Activated CD4-positive, alpha-beta T cell treated with anti-CD3 and anti-CD28 coated beads for 24 hours (primary cell): Measurements from ENCODE around the gene PATE2.

Experiments
- DNase-seq, 2 donors: peaks; one replicate each; pipeline ENCODE4 v3.0.0-alpha.2; 2020; ENCODE audit warnings: low read depth in 2 of 2

The PATE2 gene

DNA sequence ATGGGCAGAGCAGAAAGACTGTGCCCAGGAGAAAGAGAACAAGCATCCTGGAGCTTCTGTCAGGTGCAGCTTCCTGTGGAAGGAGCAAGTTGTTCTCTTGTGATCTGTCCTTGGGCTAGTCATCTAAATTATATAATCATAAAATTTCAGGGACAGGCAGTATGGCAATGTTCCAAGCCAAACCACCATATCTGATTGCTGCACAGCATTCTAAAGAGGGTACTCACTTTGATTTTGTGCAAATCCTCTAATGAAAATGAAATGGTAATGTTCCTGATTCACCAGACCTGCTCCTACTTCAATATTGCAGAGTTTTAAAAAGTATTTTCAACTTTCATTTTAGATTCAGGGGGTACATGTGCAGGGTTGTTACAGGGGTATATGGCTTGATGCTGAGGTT lies at the start of gene PATE2:
Gene PATE2 (minus strand): TSS at position 101 of the 400 bp plus-strand sequence. CDS start 55 bp downstream, at position 46.
- DNase-seq: no peak

DNA sequence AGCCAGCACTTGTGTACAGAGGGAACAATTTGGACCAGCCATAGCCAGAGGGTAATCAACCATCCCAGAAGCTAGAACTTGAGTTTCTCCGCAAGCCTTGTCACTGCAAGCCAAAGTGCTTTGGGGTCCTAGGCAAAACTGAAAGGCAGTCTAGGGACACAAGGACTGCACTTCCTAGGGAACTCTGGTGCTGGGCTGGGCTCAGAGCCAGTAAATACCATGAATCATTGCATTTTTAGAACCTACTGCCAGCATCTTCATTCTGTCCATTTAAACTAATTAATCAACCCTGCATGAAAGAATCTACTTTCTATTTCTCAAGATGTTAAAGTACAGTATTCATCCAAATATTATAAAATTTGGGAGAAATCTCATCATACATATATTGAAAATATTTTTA lies 29.3 kb upstream of the PATE2 start:
- no peak for DNase-seq

DNA sequence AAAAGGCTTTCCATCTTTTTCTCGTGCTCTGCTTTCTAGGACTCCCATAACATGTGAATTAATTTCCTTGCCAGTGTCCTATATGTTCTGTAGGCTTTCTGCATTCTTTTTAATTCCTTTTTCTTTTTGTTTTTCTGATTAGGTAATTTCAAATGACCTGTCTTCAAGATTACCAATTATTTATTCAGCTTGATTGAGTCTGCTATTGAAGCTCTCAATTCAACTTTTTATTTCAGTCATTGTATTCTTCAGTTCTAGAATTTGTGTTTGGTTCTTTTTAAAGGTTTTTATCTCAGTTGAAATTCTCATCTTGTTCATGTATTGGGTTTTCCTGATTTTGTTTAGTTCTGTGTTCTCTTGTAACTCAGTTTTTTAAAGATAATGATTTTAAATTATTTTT lies 23.8 kb upstream of the PATE2 start:
- no peak for DNase-seq

DNA sequence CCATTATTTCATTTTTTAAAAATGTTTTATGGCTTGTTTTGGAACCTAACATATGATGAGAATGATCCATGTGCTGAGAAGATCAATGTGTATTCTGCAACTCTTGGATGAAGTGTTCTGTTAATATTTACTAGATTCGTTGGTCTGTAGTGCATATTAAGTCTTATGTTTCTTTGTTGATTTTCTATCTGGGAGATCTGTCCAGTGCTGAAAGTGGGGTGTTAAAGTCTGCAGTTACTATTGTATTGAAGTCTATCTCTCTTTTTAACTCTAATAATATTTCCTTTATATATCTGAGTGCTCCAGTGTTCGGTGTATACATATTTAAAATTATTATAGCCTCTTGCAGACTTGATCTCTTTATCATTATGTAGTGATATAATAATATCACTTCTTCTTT lies 21.2 kb upstream of the PATE2 start:
- DNase-seq: no peak

DNA sequence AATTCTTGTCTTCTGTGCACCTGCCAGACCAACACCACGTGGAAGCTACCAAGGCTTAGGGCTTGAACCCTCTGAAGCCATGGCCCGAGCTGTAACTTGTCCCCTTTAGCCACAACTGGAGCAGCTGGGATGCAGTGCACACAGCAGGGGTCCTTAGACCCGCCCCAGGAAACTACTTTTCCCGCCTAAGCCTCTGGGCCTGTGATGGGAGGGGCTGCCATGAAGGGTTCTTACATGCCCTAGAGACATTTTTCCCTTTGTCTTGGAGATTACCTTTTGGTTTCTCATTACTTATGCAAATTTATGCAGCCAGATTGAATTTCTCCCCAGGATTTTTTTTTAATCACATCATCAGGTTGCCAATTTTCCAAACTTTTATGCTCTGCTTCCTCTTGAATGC lies 19.0 kb upstream of the PATE2 start:
- no peak for DNase-seq

DNA sequence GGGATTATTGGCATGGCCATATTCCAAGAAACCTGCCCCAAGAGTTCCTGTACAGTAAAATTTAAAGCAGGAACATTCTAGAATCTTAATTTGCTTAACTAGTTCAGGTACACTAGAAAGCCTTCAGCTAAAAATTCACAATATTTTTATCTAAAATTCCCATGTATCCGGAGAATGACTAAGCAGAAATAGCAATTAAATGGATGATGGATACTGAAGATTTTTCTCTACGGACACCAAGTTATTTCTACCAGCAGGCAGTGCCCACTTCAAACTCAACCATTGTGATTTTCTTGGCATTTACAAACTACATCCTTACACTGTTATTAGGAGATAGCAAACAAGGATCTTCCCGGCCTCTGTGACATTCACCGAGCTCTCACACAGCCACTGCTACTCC lies 12.2 kb upstream of the PATE2 start:
- DNase-seq: no peak

DNA sequence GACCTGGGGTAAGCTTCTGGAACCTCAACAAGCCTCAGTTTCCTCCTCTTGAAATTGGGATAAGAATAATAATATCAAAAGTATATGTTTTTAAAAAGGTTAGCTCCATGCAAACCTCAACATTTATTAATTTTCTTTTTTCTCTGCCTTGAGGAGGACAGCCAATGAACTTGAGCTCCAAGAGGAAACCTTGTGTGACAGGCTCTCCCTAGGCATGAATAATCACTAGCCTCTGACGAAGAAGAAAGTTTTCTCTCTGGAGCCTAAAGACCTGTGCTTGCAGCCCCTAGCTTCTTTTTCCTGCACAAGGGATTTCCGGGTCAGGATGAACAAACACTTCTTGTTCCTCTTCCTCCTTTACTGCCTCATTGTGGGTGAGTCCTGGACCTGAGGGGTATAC lies 9.2 kb upstream of the PATE2 start, which contains the start of gene PATE3:
Gene PATE3 (plus strand): TSS at position 301 of the 400 bp plus-strand sequence. CDS start 25 bp downstream, at position 326.
- no peak for DNase-seq

DNA sequence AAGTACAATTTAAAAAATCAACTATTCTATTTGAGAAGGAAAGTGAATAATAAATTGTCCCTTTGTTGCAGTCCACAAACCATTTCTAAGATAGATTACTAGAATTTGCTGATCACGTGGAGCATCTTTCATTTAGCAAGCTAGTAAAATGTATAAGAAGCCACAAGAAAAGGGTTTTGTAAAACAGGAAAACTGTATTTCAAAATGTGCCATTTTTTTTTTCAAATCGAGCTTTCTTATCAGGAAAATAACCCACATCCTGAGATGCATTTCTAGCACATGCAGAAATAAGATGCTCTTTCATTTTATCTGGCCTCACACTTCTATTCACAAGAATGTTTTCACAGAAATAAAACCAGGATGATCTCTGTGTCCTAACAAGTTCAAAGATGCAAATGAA lies 6.0 kb upstream of the PATE2 start:
- DNase-seq: no peak

DNA sequence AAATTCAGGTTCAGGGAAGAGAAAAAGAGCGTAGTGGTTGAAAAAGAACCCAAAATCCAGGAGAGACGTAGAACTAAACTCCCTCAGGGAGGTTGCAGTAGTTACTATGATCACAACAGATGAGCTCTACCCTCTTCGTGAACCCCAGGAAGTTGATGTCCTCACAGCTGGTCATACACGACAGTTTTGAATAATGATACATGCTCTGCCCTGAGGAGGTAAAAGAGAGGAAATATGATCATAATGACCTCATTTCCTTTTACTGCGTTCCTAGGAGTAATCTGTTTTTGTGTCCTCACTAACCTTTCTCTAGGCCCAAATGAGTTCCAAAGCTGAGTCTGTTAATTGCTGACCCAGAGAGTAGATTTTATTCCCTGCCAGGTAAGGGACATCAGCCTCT lies 1.3 kb downstream of the PATE2 start:
- no peak for DNase-seq

DNA sequence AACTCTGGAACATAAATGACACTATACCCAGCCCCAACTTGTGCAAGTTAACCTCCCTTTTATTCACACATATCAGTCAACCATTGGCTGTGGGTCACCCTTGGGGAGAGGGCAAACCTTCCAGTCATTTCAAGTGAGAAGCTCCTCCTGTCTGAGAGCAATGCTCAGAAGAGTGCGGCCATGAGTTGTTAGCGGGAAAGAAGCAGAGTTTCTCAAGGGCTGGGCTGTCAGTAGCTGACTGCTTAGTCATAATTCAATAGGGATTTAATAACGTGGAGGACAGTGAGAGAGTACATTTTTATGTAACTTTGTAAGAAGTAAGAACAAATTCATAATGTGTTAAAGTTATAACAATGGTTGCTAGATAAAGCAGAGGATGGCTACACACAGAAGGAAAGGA lies 5.1 kb downstream of the PATE2 start:
- no peak for DNase-seq

DNA sequence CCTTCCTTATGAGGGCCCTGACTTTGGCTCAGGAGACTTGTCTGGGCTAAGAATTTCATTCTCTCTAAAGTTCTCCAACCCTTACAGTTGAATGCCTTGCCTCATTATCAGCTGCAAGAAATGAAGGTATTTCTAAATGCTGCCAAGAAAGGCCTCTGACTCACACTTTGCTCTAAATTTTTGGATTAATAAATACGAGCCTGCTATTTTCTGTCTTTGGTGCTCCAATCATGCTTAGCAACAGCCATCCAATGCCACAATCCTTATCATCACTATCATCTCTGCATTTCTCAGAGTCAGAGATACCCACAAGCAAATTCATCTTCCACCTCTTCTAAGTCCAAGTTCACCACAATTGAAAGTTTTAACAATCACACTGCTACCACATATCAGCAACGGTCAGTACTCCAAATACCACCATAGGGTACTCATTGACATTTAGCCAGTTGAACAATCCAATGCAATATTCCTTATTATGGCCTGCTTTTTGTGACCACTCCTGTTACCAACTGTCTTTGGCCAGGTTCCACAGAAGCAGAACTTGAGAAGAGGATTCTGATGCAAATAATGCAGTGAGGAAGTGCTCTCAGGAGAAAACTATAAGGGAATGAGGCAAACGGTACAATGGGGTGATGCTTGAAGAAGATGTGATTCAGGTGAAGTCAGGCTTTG lies 5.7 kb downstream of the PATE2 start:
- no peak for DNase-seq

DNA sequence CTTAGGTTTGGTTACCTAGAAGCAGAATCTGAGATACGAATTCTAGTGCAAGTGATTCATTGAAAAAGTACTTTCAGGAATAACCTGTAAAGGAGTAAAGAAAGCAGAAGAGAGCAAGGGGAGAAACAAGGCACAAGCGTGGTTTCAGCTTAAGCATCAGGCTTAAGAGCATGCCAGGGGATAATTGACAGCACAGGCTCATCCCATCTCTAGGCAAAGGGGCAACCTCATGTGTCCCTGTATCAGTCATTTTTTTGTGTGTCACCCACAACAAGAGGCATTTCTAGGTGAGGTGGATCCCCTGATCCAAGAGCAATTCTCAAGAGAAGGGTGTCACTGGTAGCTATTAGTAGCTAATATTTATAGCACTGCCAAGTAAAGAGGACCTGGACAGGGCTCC lies 8.0 kb downstream of the PATE2 start:
- DNase-seq: no peak

DNA sequence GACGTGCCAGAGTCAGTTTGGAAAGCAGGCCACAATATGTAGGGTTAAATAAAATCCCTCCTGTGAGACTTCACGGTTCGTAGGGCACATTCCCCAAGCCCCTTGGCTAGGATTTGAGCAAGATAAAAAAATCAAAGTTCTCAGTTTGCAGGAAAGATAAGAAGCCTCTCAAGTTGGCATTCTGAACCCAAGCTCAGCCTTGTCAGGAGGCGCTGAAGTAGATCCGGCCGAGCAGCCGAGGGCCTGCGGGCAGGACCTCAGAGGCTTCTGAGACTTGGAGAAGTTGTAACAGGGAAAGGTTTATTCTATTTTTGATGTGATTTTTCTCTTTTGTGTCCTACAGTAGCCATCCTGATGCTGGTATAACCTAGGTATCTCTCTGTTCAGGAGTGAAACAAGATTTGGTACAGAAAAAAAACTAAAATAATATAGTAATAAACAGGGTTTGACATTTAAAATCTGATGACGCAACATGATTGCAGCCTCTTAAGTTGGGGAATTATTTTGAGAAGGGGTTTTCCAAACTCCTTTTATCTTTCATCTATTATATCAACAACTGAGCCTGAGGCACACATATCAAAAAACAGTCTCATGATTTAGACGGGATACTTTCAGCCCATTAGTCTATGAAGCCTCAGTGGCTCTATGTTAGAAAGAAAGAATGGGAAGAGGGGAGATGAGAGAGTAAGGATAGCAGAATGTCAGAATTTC lies 10.1 kb downstream of the PATE2 start:
- no peak for DNase-seq

DNA sequence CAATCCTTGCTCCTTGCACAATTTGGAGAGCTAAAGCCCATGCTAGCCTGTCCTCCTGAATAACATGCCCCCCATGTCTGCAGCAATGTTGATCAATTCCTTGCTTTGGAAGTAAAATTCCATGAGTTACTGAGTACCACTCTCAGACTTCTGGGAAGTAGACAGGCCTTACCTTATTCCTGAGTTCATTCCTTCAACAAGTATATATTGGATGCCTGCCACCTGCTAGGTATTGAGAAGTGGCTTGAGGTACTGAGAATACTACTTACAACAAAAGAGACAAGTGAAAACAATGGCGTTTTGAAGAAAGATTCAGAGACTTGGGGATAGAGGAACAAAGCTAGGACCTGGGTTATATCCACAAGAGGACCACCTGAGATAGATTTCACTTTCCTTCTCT lies 12.4 kb downstream of the PATE2 start:
- DNase-seq: no peak

DNA sequence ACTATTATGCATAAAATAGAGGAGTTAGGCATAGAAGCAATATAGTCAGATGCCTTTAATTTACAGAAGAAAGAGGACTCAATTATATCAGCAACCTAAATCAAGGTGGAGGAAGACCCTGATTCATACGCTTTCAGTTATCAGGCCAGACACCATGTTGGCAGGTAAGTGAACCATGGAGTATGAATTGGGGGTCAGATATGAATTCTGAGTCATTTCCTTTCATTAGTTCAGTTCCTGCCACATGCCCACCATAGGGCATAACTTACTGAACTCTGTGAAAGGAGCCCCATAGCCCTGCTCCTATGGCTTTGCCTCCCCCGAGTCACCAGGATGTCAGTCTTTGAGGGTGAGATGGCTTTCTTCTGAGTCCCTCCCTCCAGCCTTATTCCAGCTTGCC lies 15.1 kb downstream of the PATE2 start:
- no peak for DNase-seq

DNA sequence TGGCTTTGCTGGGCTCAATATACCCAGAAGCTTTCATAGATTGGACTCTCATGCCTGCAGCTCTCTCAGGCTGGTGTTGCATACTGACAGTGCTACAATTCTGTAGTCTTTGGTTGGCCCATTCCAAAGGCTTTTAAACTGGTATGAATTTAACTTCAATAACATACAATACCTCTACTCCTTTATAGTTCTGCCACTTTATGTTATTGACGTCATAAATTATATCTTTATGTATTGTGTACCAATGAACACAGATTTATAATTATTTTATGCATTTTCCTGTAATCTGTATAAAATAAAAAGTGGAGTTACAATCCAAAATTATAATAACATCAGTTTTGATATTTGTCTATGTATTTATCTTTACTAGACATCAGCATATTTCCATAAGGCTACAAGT lies 16.2 kb downstream of the PATE2 start:
- DNase-seq: no peak

DNA sequence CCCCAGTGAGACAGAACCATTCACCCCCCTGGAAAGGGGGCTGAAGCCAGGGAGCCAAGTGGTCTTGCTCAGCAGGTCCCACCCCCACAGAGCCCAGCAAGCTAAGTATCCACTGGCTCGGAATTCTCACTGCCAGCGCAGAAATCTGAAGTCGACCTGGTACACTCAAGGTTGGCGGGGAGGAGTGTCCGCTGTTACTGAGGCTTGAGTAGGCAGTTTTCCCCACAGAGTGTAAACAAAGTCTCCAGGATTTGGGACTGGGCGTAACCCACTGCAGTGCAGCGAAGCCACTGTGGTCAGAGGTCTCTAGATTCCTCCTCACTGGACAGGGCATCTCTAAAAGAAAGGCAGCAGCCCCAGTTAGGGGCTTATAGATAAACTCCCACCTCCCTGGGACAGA lies 22.6 kb downstream of the PATE2 start:
- no peak for DNase-seq

DNA sequence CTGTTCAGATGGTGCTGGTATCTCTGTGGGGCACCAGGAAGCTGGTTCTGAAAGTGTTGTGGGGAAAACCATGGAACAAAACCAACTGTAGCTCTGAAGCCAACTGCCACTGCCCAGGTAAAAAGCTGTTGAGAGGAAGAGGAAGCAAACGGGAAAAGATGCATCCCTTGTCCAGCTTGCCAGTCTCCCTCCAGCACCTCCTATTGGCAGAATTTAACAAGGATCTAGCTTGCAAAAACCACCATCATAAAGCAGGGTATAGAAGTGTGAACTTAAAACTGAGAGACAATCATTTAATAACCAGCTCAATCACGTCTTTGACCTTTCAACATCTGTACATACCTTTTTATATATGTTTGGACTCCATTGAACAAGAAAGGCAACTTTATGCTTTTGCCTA lies 28.0 kb downstream of the PATE2 start:
- DNase-seq: no peak

DNA sequence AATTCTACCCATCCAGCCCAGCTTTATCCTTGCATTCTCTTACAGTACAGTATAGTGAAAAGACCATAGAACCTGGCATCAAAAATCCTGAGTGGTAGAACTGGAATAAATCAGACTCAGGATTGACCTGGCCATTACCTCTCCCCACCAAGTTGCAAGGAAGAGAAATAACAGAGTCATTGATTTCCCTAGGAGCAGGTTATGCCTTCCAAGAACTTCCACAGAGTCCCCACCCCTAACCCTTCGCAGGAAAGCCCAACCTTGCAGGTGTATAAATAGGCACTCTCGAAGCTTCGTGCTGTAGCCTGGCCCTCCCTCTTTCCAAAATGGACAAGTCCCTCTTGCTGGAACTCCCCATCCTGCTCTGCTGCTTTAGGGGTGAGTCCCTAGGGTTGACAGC lies 32.6 kb downstream of the PATE2 start, which contains the start of gene PATE1:
Gene PATE1 (plus strand): TSS at position 301 of the 400 bp plus-strand sequence. CDS start 26 bp downstream, at position 327.
- no peak for DNase-seq

DNA sequence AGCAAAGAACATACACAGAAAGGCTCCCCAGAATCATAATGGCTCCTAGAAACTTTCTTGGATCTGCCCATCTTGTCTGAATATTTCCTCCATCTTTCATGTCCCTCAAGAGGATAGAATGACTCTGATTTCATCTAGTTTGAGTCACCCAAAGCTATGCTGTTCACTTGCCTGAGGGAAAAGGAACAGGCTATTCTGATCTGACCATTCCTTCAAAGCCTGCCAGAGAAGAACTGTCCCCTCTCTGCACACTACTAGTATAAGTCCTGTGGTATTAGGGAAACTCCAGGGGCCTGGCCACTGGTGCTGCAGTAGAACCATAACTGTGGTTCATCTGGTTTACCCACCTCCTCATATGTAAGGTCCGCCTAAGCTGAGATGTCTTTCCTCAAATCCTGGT lies 34.9 kb downstream of the PATE2 start:
- no peak for DNase-seq

DNA sequence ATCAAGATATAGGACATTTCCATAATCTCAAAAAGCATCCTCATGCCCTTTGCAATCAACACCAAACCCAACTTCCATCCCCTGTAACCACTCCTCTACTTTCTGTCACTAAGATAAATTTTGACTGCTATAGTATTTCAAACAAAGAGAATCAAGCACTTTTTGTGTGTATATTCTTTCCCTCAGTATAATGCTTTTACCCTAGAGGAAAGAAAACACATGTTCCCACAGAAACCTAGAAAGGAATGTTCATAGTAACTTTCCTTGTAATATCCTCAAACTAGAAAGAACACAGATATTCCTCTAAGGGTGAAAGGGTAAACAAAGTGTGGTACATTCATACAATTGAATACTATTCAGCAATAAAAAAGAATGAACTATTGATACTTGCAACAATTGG lies 38.0 kb downstream of the PATE2 start:
- DNase-seq: no peak

DNA sequence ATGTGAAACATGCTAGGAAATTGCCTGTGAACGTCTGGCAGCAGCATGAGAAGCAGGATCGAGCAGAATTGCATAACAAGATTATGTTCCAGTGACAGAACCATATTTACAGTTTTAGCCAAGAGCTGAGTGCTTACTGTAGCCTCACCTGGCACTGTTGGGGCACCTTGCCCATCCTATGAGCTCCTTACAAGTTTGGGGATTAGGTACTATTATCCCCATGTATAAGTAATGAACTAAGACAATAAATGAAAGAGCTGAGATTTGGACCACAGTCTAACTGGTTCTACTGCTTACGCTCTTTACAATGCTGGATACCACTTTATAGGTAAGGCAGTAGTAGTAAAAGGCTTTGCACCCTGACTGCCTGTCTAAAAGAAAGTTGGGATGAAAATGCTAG lies 49.7 kb downstream of the PATE2 start:
- no peak for DNase-seq
